ENCODE measurements around the gene SUSD2.
A peak's percentile ranks its signal among the peaks of the same experiment; 100 is the strongest.

SUSD2 gene

DNA sequence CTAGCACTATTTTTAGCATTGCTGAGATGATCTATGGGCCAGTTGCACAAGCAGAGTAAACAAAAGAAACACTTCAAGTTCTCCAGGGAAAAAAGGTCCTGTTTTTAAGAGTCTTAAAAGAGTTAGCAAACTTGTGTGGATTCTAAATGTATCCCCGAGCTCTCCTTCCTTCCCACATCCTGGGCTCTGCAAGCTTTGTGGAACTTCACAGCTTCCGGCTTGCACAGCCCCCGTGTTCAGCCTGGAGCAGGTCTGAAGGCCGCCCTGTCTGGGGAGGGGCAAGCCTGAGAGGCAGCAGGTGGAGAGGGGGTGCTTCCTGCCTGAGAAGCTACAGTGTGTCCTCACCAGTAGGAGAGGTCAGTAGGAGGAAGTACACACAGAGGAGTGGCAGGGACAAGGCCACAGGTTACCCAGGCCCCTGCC lies 35.1 kb upstream of the SUSD2 start:
- peak overlapping the region; percentile 86 for H3K27ac ChIP-seq
- no peak for TF ChIP-seq ZFX (IDR thresholded peaks at IDR 0.05)
- TF ChIP-seq, protein P1, sequence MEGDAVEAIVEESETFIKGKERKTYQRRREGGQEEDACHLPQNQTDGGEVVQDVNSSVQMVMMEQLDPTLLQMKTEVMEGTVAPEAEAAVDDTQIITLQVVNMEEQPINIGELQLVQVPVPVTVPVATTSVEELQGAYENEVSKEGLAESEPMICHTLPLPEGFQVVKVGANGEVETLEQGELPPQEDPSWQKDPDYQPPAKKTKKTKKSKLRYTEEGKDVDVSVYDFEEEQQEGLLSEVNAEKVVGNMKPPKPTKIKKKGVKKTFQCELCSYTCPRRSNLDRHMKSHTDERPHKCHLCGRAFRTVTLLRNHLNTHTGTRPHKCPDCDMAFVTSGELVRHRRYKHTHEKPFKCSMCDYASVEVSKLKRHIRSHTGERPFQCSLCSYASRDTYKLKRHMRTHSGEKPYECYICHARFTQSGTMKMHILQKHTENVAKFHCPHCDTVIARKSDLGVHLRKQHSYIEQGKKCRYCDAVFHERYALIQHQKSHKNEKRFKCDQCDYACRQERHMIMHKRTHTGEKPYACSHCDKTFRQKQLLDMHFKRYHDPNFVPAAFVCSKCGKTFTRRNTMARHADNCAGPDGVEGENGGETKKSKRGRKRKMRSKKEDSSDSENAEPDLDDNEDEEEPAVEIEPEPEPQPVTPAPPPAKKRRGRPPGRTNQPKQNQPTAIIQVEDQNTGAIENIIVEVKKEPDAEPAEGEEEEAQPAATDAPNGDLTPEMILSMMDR (conservative IDR thresholded peaks at IDR 0.05), result no peak

DNA sequence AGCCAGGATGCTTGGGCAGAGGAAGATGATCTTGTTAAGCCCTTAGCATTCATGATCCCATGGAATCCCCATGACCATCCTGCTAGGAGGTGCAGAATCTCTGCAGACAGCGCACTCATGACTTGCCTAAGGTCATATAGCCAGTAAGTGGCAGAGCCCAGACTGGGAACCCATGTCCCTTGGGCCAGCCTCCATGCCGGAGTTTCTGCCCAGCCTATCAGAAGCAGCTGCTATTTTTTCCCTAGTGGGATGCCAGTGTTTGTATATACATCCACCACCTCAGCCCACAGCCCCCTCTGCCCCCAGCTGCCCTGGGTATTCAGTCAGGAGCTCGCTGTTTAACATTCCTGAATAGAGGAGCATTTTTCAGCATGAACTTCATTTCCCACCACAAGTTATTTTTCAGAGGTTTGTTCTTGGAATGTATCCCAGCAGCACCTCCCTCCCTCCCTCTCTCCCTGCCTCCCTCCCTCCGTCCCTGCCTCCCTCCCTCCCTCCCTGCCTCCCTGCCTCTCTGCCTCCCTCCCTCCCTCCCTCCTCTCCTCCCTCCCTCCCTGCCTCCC lies 34.4 kb upstream of the SUSD2 start:
- H3K27ac ChIP-seq, result peak overlapping the region; percentile 86
- TF ChIP-seq ZFX (IDR thresholded peaks at IDR 0.05), result no peak
- TF ChIP-seq, protein P1 (conservative IDR thresholded peaks at IDR 0.05), result no peak

DNA sequence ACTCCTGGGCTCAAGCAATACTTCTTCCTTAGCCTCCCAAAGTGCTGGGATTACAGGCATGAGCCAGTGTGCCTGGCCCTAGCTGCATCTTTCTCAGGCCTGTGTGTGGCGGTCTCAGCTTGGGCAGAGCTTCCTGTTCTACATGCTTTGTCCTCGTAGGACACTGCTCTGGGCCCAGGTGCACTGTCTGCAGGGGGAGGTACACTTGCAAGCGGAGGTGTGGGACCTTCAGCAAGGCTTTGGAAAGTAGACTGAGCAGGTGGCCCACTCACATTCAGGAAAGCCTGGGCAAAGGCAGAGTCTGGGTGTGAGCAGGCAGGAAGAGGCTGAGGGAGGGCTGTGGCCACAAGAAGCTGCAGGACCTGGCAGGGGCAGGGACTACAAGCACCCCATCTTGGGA lies 33.6 kb upstream of the SUSD2 start:
- TF ChIP-seq, protein P1 (conservative IDR thresholded peaks at IDR 0.05), result no peak
- no peak for TF ChIP-seq ZFX (IDR thresholded peaks at IDR 0.05)
- peak overlapping the region; percentile 86 for H3K27ac ChIP-seq

DNA sequence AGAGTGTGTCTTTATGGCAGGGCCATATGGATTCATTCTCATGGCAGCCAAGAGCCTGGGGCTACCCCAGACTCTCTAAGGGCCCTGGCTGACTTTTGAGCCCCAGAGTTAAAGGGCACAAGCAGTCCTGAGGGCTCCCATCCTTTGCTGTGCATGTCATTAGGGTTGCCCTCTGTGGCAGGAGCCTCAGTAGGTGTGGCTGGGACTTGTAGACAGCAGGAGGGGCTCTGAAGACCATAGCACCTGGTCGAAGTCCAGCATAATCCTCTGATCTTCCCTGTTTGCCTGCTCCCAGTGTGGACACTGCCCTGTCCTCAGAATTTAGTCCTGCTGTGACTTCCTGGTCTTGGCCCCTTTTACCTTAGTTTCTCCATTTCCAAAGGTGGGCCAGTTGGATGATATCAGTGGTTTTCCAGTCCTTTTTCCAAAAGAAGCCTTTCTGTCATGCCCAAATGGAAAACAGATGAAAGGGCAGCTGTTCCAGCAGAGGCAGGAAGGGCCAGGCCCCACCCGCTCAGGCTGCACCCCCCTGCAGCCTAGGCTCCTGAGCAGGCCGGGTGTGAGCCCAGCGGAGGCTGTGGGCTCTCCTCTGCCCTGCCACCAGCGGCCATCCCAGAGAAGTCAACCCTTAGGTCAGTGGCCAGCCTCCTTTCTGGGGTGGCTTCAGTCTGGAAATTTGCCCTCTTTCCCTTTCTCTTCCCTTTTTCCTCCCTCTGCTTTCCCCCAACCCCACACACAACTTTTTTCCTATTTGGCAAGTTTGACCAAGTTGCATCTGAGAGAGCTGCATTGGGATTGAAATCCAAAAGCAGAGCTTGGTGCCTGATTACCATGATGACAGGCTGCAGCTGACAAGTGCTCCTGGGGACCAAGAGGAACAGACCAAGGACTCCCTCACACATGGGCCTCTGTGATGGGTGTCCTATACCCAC lies 32.8 kb upstream of the SUSD2 start:
- H3K27ac ChIP-seq, result peak overlapping the region; percentile 86
- TF ChIP-seq ZFX (IDR thresholded peaks at IDR 0.05), result no peak
- TF ChIP-seq, protein P1 (conservative IDR thresholded peaks at IDR 0.05), result no peak

DNA sequence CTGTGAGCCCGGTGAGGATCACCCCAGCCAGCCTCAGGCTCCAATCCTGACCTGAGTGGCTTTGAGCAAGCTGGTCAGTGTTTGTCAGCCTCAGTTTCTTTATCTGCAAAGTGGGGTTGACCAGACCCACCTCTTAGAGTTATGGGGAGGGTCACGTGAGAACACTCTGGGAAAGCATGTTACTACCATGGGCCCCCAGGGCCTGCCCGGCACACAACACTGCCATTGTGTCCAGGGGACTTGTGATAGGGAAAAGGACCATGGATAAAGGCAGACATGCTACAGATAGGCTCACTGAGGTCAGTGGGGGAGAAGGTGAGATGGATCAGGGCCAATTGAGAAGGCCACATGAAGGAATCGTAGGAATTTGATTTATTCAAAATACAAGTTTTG lies 32.1 kb upstream of the SUSD2 start:
- TF ChIP-seq, protein P1 (conservative IDR thresholded peaks at IDR 0.05), result no peak
- TF ChIP-seq ZFX (IDR thresholded peaks at IDR 0.05), result no peak
- H3K27ac ChIP-seq, result no peak overlapping the region

DNA sequence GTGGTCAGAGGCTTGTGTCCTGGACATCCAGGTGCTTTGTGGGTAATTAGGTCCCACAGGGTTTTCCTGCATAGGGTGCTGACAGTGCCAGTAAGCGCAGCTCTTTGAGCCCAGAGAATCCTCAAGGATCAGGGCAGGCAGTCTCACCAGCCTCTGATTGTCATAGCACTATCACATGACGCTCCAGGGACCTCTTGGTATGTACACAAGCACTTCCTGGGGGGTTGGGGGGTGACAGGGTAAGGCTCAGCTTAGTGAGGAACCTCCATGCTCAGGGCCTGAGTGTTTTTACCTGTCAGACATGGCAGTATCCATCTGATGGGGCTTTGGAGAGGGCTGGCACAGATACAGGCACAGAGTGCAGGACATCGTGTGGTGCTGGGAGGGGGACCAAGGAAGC lies 27.9 kb upstream of the SUSD2 start:
- H3K27ac ChIP-seq, result no peak overlapping the region
- no peak for TF ChIP-seq ZFX (IDR thresholded peaks at IDR 0.05)
- TF ChIP-seq, protein P1 (conservative IDR thresholded peaks at IDR 0.05), result no peak

DNA sequence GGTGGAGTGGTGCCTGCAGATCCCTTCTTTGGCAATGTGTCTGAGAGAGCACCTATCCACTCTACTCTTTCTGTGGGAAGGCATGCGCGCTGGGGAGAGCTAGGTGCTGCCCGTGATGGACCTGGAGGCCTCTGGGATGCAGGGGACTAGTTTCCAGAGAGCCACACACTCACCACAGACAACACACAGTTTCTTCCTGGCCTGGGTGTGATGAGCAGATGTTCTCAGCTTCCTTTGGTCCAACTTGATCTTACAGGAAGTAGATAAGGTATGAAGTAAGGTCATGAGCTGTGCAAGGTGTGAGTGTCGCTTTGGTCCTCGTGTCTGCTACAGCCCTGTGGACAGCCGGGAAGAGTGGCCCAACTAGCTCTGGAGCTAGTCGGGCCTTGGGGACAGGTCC lies 27.3 kb upstream of the SUSD2 start:
- H3K27ac ChIP-seq, result no peak overlapping the region
- TF ChIP-seq ZFX (IDR thresholded peaks at IDR 0.05), result no peak
- TF ChIP-seq, protein P1 (conservative IDR thresholded peaks at IDR 0.05), result no peak
